Measurements from ENCODE around the gene KLK5.
"Not testable (repeated sequence)": the region's sequence is repeated elsewhere in the genome, so short reads cannot be mapped to it uniquely, and the experiment has no call there.

The KLK5 gene

GRCh38 chr19:50979758-50980157, 26.9 kb upstream of the KLK5 start:
- no peak overlapping the region for H3K27ac ChIP-seq
- no peak for DNase-seq (ENCODE audit: low spot score)
- no peak for TF ChIP-seq CTCF (IDR thresholded peaks at IDR 0.05)
- H3K4me3 ChIP-seq = no peak overlapping the region

- TF ChIP-seq CTCF (IDR thresholded peaks at IDR 0.05) = no peak
- H3K4me3 ChIP-seq = no peak overlapping the region
- no peak overlapping the region for H3K27ac ChIP-seq
- DNase-seq (ENCODE audit: low spot score) = no peak
Measured at GRCh38 chr19:50978772-50979390, 26.0 kb upstream of the KLK5 start.

- no peak for TF ChIP-seq CTCF (IDR thresholded peaks at IDR 0.05)
- H3K27ac ChIP-seq = no peak overlapping the region
- no peak for DNase-seq (ENCODE audit: low spot score)
Measured at GRCh38 chr19:50977626-50978025, 24.8 kb upstream of the KLK5 start.

GRCh38 chr19:50975766-50976165, 22.9 kb upstream of the KLK5 start:
- no peak overlapping the region for H3K27ac ChIP-seq
- no peak for DNase-seq (ENCODE audit: low spot score)
- H3K4me3 ChIP-seq = no peak overlapping the region
- no peak for TF ChIP-seq CTCF (IDR thresholded peaks at IDR 0.05)

More at GRCh38 chr19:50977626-50978025, 24.8 kb upstream of the KLK5 start:
- H3K4me3 ChIP-seq = no peak overlapping the region

- DNase-seq (ENCODE audit: low spot score) = no peak
- no peak for TF ChIP-seq CTCF (IDR thresholded peaks at IDR 0.05)
- Histone ChIP-seq H3K4me3 (no peak overlapping the region), H3K27ac (no peak overlapping the region)
Measured at GRCh38 chr19:50974702-50975556, 22.1 kb upstream of the KLK5 start.

- no peak overlapping the region for H3K4me3 ChIP-seq
- no peak overlapping the region for H3K27ac ChIP-seq
- TF ChIP-seq CTCF (IDR thresholded peaks at IDR 0.05) = no peak
- DNase-seq (ENCODE audit: low spot score) = no peak
Measured at GRCh38 chr19:50972795-50973376, 20.0 kb upstream of the KLK5 start.

- H3K27ac ChIP-seq; DNase-seq (ENCODE audit: low spot score); H3K4me3 ChIP-seq: not testable (repeated sequence)
Measured at GRCh38 chr19:50969810-50970209, 17.0 kb upstream of the KLK5 start.
